PFSK-1 (cell line): ENCODE data around the gene RBP5.

Source experiments
- FOXP2 ChIP-seq: optimal IDR thresholded peaks from 2 replicates; pipeline ENCODE3; 2011; ENCODE audit warnings: borderline replicate concordance, control low read depth, inconsistent platforms; ENCODE audit not compliant: insufficient read depth; ENCODE audit errors: extremely low read length, extremely low read depth
- POLR2AphosphoS5 ChIP-seq: IDR thresholded peaks from 2 replicates; pipeline ENCODE4 v1.6.1; 2012; ENCODE audit warnings: low read depth, mild to moderate bottlenecking, control low read depth, low read length, moderate library complexity
- REST ChIP-seq, 2 experiments: IDR thresholded peaks; 2 replicates each; pipeline versions ENCODE4 v1.6.1 to v1.8.0; 2011 to 2012; ENCODE audit warnings: low read depth in 2 of 2, low read length in 2 of 2, control low read depth in 1 of 2, inconsistent platforms in 1 of 2, mild to moderate bottlenecking in 1 of 2, moderate library complexity in 1 of 2; ENCODE audit not compliant: insufficient read depth in 1 of 2
- SIN3A ChIP-seq: IDR thresholded peaks from 2 replicates; pipeline ENCODE4 v1.6.1; 2012; ENCODE audit warnings: mild to moderate bottlenecking, low read length, moderate library complexity, borderline replicate concordance; ENCODE audit not compliant: insufficient read depth
- TAF1 ChIP-seq: IDR thresholded peaks from 2 replicates; pipeline ENCODE4 v1.6.1; 2012; ENCODE audit warnings: low read length, control low read depth, borderline replicate concordance; ENCODE audit not compliant: insufficient read depth

Gene RBP5

GRCh38 chr12:7154901-7155470 lies 26.3 kb upstream of the RBP5 start:
- TF ChIP-seq POLR2AphosphoS5 (no peak), REST (IDR thresholded peaks at IDR 0.05; ENCODE audit: insufficient read depth in 1 of 2, low read depth in 2 of 2, low read length in 2 of 2) (no peak), TAF1 (no peak), SIN3A (no peak), FOXP2 (no peak)

GRCh38 chr12:7154042-7154441 lies 25.4 kb upstream of the RBP5 start:
- no peak for TF ChIP-seq SIN3A
- no peak for TF ChIP-seq TAF1

- no peak for TF ChIP-seq POLR2AphosphoS5
- TF ChIP-seq REST (IDR thresholded peaks at IDR 0.05; ENCODE audit: insufficient read depth in 1 of 2, low read depth in 2 of 2, low read length in 2 of 2): no peak
- no peak for TF ChIP-seq SIN3A
- no peak for TF ChIP-seq TAF1
- no peak for TF ChIP-seq FOXP2
Observed at GRCh38 chr12:7152818-7153217, 24.1 kb upstream of the RBP5 start.

DNA sequence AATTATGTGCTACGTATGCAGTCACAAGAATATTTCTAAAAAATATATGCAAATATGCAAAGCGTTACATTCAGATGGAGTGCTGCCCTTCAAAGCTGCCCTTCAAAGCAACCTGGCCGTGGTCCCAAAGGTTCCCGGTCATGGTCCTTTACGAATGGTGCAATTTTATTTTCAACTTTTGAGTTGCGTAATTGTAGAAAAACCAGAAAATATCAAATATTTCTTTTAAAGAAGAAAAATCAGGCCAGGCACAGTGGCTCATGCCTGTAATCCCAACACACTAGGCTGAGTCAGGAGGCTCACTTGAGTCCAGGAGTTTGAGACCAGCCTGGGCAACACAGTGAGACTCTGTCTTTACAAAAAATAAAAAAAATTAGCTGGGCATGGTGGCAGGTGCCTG lies 22.8 kb upstream of the RBP5 start:
- no peak for TF ChIP-seq SIN3A
- no peak for TF ChIP-seq POLR2AphosphoS5
- TF ChIP-seq TAF1: no peak
- TF ChIP-seq REST (IDR thresholded peaks at IDR 0.05; ENCODE audit: insufficient read depth in 1 of 2, low read depth in 2 of 2, low read length in 2 of 2): no peak
- no peak for TF ChIP-seq FOXP2

- TF ChIP-seq SIN3A (no peak), TAF1 (no peak), REST (IDR thresholded peaks at IDR 0.05; ENCODE audit: insufficient read depth in 1 of 2, low read depth in 2 of 2, low read length in 2 of 2) (no peak), FOXP2 (no peak), POLR2AphosphoS5 (no peak)
Observed at GRCh38 chr12:7150841-7151240, 22.2 kb upstream of the RBP5 start.
